OCI-LY1 (cell line): ENCODE measurements around the gene PHACTR4.
"Not testable (repeated sequence)": the region's sequence is repeated elsewhere in the genome, so short reads cannot be mapped to it uniquely, and the experiment has no call there.

Source experiments
- EZH2 ChIP-seq: fragments of 200-600 bp; sonication (generic), shearing (Covaris generic); IDR thresholded peaks from 2 replicates; pipeline ENCODE4 v1.8.0; 2017; ENCODE audit warnings: borderline replicate concordance, mixed run types, mild to moderate bottlenecking, antibody characterized with exemption, low read length, moderate library complexity, mixed read lengths
- TF ChIP-seq, protein P1 (sequence below): fragments of 200-600 bp; sonication (generic), shearing (Covaris generic); IDR thresholded peaks from 2 replicates; pipeline ENCODE4 v1.5.1; 2017; ENCODE audit warnings: mild to moderate bottlenecking, antibody characterized with exemption, low read length, moderate library complexity, mixed read lengths

DNA sequence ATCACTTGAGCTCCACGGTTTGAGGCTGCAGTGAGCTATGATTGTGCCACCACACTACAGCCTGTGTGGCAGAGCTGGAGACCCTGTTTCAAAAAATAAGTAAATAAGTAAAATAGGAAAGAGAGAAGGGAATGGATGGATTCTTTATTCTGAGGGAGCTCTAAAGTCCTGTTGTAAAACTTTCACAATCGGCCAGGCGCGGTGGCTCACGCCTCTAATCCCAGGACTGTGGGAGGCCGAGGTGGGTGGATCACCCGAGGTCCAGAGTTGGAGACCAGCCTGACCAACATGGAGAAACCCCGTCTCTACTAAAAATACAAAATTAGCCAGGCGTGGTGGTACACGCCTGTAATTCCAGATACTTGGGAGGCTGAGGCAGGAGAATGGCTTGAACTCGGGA is 6.1 kb downstream of the PHACTR4 start:
- TF ChIP-seq, protein P1, sequence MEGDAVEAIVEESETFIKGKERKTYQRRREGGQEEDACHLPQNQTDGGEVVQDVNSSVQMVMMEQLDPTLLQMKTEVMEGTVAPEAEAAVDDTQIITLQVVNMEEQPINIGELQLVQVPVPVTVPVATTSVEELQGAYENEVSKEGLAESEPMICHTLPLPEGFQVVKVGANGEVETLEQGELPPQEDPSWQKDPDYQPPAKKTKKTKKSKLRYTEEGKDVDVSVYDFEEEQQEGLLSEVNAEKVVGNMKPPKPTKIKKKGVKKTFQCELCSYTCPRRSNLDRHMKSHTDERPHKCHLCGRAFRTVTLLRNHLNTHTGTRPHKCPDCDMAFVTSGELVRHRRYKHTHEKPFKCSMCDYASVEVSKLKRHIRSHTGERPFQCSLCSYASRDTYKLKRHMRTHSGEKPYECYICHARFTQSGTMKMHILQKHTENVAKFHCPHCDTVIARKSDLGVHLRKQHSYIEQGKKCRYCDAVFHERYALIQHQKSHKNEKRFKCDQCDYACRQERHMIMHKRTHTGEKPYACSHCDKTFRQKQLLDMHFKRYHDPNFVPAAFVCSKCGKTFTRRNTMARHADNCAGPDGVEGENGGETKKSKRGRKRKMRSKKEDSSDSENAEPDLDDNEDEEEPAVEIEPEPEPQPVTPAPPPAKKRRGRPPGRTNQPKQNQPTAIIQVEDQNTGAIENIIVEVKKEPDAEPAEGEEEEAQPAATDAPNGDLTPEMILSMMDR = not testable (repeated sequence)
- not testable (repeated sequence) for TF ChIP-seq EZH2
